Stimulated activated CD4-positive, alpha-beta T cell treated with anti-CD3 and anti-CD28 coated beads, Interleukin-15, amount 100 ng/mL, for 48 hours (primary cell): ENCODE measurements around the gene BUB3.

Experiments used
- DNase-seq, 2 donors: peaks; one replicate each; pipeline ENCODE4 v3.0.0-alpha.2; 2020; ENCODE audit warnings: low read depth in 2 of 2

BUB3 gene

GRCh38 chr10:123141791-123142700 lies 12.2 kb upstream of the BUB3 start:
- no peak for DNase-seq

GRCh38 chr10:123142701-123143161 lies 11.5 kb upstream of the BUB3 start:
- DNase-seq = no peak

- DNase-seq = no peak
Measured at GRCh38 chr10:123143162-123143824, 10.9 kb upstream of the BUB3 start.

GRCh38 chr10:123143825-123144168 lies 10.4 kb upstream of the BUB3 start:
- no peak for DNase-seq

GRCh38 chr10:123144697-123145541 lies 9.3 kb upstream of the BUB3 start:
- no peak for DNase-seq

GRCh38 chr10:123145542-123146012 lies 8.6 kb upstream of the BUB3 start:
- no peak for DNase-seq

- DNase-seq = no peak
Measured at GRCh38 chr10:123146013-123146893, 7.9 kb upstream of the BUB3 start.

- DNase-seq = no peak
Measured at GRCh38 chr10:123146894-123147634, 7.1 kb upstream of the BUB3 start.

GRCh38 chr10:123147635-123148413 lies 6.4 kb upstream of the BUB3 start, which contains the start of gene HMX2:
Gene HMX2, plus strand, starts transcription at chr10:123148136. Its CDS starts 243 bp downstream, at chr10:123148379.
- DNase-seq = no peak

GRCh38 chr10:123148414-123149161 lies 5.6 kb upstream of the BUB3 start:
- DNase-seq = no peak

GRCh38 chr10:123149162-123149567 lies 5.0 kb upstream of the BUB3 start:
- DNase-seq = no peak

GRCh38 chr10:123149568-123150270 lies 4.5 kb upstream of the BUB3 start:
- DNase-seq = no peak

GRCh38 chr10:123150271-123150985 lies 3.8 kb upstream of the BUB3 start:
- DNase-seq = no peak

- no peak for DNase-seq
Measured at GRCh38 chr10:123150986-123151736, 3.0 kb upstream of the BUB3 start.

- DNase-seq = no peak
Measured at GRCh38 chr10:123151737-123152135, 2.5 kb upstream of the BUB3 start.

- no peak for DNase-seq
Measured at GRCh38 chr10:123153486-123154091, 613 bp upstream of the BUB3 start.
